Lung (tissue), 12 donors: ENCODE data around the gene TRIM71. TPM values are rescaled to one million over a fixed set of nuclear protein-coding genes. Genes with fewer than 3 reads are reported as not detected.

ENCODE experiments used
- ATAC-seq: fragments of 200-7000 bp; cut with Tn5 transposase; one replicate; pipeline ENCODE4 v1.9.1; 2020; ENCODE audit warnings: moderate number of reproducible peaks; ENCODE audit not compliant: insufficient read depth, low FRiP score
- DNase-seq, 3 donors: peaks; one replicate each; pipeline ENCODE4 v3.0.0-alpha.2; 2013 to 2017
- H3K27ac ChIP-seq, 2 donors: one replicate each; pipeline ENCODE4 v1.5.1; 2013; ENCODE audit warnings: mild to moderate bottlenecking in 2 of 2, moderate library complexity in 2 of 2, control low read depth in 1 of 2, inconsistent platforms in 1 of 2, low read depth in 1 of 2, low read length in 1 of 2
- H3K27me3 ChIP-seq, 3 donors: one replicate each; pipeline ENCODE4 v1.5.1; 2013; ENCODE audit warnings: low read length in 2 of 3; ENCODE audit not compliant: control insufficient read depth in 3 of 3, insufficient read depth in 3 of 3
- H3K36me3 ChIP-seq, 4 donors: one replicate each; pipeline ENCODE4 v1.5.1; 2013; ENCODE audit warnings: low read length in 4 of 4, mild to moderate bottlenecking in 1 of 4, moderate library complexity in 1 of 4; ENCODE audit not compliant: control insufficient read depth in 4 of 4, insufficient read depth in 4 of 4
- H3K4me1 ChIP-seq, 5 donors: one replicate each; pipeline ENCODE4 v1.5.1; 2013; ENCODE audit warnings: low read length in 5 of 5, mild to moderate bottlenecking in 2 of 5, moderate library complexity in 1 of 5; ENCODE audit not compliant: control insufficient read depth in 5 of 5, insufficient read depth in 5 of 5
- H3K4me3 ChIP-seq: one replicate; pipeline ENCODE4 v1.5.1; 2013; ENCODE audit warnings: mild to moderate bottlenecking, control low read depth, moderate library complexity
- H3K9ac ChIP-seq, 2 donors: one replicate each; pipeline ENCODE4 v1.5.1; 2013; ENCODE audit warnings: low read length in 2 of 2, control low read depth in 1 of 2; ENCODE audit not compliant: insufficient read depth in 1 of 2
- H3K9me3 ChIP-seq, 4 donors: one replicate each; pipeline ENCODE4 v1.5.1; 2013; ENCODE audit warnings: low read length in 3 of 4, mild to moderate bottlenecking in 1 of 4, moderate library complexity in 1 of 4; ENCODE audit not compliant: control insufficient read depth in 4 of 4, insufficient read depth in 3 of 4
- WGBS, 2 donors: extraction: QIAGEN DNeasy Blood & Tissue Kit; methylation state at CpG; one replicate each; pipeline ENCODE4 v1.1.7; 2013; 5-methylcytosine and 5-hydroxymethylcytosine counted together
- polyA plus RNA-seq, 2 donors: library from polyadenylated mRNA; stranded (reverse); fragments of 200-250 nt; gene quantifications; one replicate each; pipeline ENCODE4 v1.2.1, GENCODE V29; 2013
- total RNA-seq, 2 donors: library from RNA; depleted of rRNA in 1 of 2; stranded (reverse); fragments of >200 nt in 1 of 2; gene quantifications; one replicate each; pipeline ENCODE4 v1.2.1, GENCODE V29; 2014 to 2021
- TF ChIP-seq, protein P1 (sequence below): IDR thresholded peaks from 2 replicates; pipeline ENCODE4 v1.5.1; 2012; ENCODE audit warnings: mild to moderate bottlenecking; ENCODE audit errors: control extremely low read depth, extremely low read depth
- donor health status: control.
- donor health status: control.
- donor health status: Bipolar disorder and iron deficiency.
- donor health status: healthy.
- donor health status: DM: yes; HTN: yes; CAD: no.

TRIM71 gene
- total and polyA plus RNA-seq, 4 donors: 0.45 to 9.9 (median 2.0) TPM

DNA sequence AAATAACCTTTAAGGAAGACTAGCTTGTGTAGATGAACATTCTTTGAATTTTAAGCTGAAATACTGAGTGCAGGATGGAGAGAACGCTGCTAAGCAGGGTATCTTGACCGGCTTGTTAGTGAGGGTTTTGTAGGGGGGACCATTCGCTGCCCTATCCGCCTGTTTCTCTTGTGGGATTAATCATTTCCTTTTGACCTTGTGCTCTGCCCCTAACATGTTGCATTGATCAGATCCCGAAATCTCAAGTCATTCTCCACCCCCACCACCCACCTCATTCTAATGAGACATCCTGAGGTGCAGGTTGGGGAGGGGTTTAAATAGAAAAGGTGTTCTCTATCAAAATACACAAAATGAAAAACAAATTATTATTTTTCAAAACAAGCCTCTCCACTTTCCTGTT lies 32.8 kb downstream of the TRIM71 start:
- Histone ChIP-seq H3K9me3 (no peaks in the 10 kb centered on the region), H3K27ac (no peak overlapping the region), H3K9ac (peak overlapping the region in 1 of 2 donors; percentile 44), H3K27me3 (no peaks in the 10 kb centered on the region), H3K4me1 (peaks cover 3 to 32% (median 16%) of the 10 kb centered on the region in 5 donors), H3K36me3 (no peaks in the 10 kb centered on the region), H3K4me3 (no peak overlapping the region)
- 66 to 75% methylated on average over 5 of the region's 5 CpGs for WGBS, 2 donors
- no peak for DNase-seq
- TF ChIP-seq, protein P1, sequence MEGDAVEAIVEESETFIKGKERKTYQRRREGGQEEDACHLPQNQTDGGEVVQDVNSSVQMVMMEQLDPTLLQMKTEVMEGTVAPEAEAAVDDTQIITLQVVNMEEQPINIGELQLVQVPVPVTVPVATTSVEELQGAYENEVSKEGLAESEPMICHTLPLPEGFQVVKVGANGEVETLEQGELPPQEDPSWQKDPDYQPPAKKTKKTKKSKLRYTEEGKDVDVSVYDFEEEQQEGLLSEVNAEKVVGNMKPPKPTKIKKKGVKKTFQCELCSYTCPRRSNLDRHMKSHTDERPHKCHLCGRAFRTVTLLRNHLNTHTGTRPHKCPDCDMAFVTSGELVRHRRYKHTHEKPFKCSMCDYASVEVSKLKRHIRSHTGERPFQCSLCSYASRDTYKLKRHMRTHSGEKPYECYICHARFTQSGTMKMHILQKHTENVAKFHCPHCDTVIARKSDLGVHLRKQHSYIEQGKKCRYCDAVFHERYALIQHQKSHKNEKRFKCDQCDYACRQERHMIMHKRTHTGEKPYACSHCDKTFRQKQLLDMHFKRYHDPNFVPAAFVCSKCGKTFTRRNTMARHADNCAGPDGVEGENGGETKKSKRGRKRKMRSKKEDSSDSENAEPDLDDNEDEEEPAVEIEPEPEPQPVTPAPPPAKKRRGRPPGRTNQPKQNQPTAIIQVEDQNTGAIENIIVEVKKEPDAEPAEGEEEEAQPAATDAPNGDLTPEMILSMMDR: no peak
- ATAC-seq: no peak

DNA sequence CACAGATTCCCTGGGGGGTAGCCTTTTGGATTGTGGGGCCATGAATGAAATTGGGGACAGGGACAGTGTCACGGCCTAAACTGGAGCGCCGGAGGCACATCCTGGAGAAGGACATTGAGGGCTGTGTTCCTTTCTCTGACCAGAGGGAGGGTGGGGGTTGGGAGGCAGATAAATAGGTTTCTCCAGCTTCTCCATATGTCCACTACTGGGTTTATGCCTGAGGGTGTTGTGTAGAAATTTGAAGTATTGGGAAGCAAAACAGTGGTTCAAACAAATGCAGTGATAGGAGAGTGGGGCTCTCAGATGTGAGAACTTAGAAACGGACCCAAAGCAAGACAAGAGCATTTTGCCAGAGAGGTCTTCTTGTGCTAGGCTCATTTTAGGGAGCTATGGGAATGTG lies 34.3 kb downstream of the TRIM71 start:
- no peak overlapping the region for H3K27ac ChIP-seq
- no peaks in the 10 kb centered on the region for H3K36me3 ChIP-seq
- WGBS, 2 donors: 90 to 98% methylated on average over 4 of the region's 4 CpGs
- no peak overlapping the region for H3K4me3 ChIP-seq
- TF ChIP-seq, protein P1: no peak
- H3K9ac ChIP-seq: no peak overlapping the region
- ATAC-seq: no peak
- no peaks in the 10 kb centered on the region for H3K27me3 ChIP-seq
- H3K9me3 ChIP-seq: no peaks in the 10 kb centered on the region
- peaks cover 3 to 32% (median 16%) of the 10 kb centered on the region in 5 donors for H3K4me1 ChIP-seq
- no peak for DNase-seq

DNA sequence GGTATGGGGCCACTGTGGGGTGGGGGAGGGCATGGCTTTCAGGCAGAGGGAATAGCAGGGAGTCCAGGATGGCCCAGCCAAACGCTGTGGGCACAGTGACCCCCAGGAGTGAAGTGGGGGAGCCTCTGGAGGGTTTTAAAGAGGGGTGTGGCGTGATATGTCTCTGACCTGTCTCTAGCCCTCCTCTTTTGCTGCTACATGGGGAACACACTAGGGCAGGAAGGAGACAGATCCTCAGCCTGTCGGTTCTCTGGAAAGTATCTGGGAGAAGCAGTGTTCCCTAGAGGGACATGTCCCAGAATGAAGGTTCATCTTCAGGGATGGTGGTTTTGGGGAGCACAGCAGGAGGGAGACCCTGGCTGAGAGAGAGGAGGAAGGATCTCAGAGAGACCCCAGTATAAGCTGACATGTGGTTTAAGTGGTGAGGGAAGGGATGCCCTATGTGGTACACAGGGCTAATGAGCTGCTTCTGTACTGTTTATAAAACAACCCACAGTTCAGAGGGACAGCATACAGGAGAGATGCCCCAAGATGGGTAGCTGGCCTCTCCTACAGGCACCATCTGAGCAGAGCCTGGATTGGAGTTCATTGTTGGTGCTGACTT lies 37.7 kb downstream of the TRIM71 start:
- H3K4me3 ChIP-seq: no peak overlapping the region
- no peak overlapping the region for H3K27ac ChIP-seq
- H3K36me3 ChIP-seq: no peaks in the 10 kb centered on the region
- no peaks in the 10 kb centered on the region for H3K9me3 ChIP-seq
- 74 to 93% methylated on average over 3 of the region's 3 CpGs for WGBS, 2 donors
- no peak for DNase-seq
- TF ChIP-seq, protein P1: no peak
- no peak overlapping the region for H3K9ac ChIP-seq
- no peaks in the 10 kb centered on the region for H3K27me3 ChIP-seq
- peaks cover 0 to 4% (median 3%) of the 10 kb centered on the region in 5 donors for H3K4me1 ChIP-seq
- ATAC-seq: no peak

DNA sequence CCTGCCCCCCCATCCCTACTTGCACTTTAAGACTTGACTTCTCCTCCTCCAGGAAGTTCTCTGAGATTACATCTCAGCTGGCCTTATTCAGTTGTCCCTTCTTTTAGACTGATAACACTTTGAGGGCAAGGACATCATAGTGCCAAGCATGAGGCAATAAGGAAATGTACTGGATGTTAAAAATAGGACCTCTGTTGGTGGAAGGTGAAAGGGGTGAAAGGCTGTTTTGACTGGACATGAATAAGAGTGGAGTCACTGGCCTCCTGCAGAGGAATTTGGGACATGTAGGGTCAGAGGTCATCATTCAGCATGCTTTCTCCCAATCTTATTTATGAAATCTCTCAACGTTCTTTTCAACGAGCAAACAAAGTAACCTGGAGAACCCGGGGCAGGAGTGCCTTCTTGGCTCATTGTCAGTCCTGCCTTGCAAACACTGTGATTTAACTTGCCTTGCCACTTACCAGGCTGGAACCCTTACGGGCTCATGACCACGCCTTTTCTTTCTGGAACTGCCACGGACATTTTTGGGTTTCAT lies 38.6 kb downstream of the TRIM71 start:
- no peak overlapping the region for H3K9ac ChIP-seq
- TF ChIP-seq, protein P1: no peak
- ATAC-seq (peak; percentile 76), DNase-seq (peak in 2 of 3 donors; percentile 27 to 52)
- H3K4me3 ChIP-seq: no peak overlapping the region
- WGBS, 2 donors: 59 to 82% methylated on average over 6 of the region's 6 CpGs
- no peaks in the 10 kb centered on the region for H3K9me3 ChIP-seq
- no peaks in the 10 kb centered on the region for H3K36me3 ChIP-seq
- H3K27me3 ChIP-seq: no peaks in the 10 kb centered on the region
- peak overlapping the region in 1 of 2 donors; percentile 37 for H3K27ac ChIP-seq
- H3K4me1 ChIP-seq: peaks cover 0 to 4% (median 0%) of the 10 kb centered on the region in 5 donors
